Left cardiac atrium (tissue), 4 donors: ENCODE results near the gene TEX19. TPM values are rescaled to one million over a fixed set of nuclear protein-coding genes. Genes with fewer than 3 reads are reported as not detected.

Source experiments
- ATAC-seq, 2 donors: fragments of 200-7000 bp; cut with Tn5 transposase; one replicate each; pipeline ENCODE4 v1.9.1; 2020; ENCODE audit warnings: mild to moderate bottlenecking in 2 of 2, moderate library complexity in 2 of 2
- DNase-seq: peaks from one replicate; pipeline ENCODE4 v3.0.0-alpha.2; 2020
- intact Hi-C, 2 donors: fragments of 100-400 bp; cut with DNase I; formaldehyde crosslinking; loops; one replicate each; pipeline versions ENCODE4 v1.14.1 to v1.15.1; 2022 to 2023
- total RNA-seq, 2 donors: library from RNA; stranded (reverse); fragmentation: NEBNext Ultra II Directional; extraction: Animal tissue kit (Norgen Biotek cat#: 25700); gene quantifications; one replicate each; pipeline ENCODE4 v1.2.1, GENCODE V29; 2021
- donor health status: DM: no; HTN: yes; CAD: no.
- donor health status: DM: no; HTN: yes; CAD: no; lungs with severe emphysema.
- donor health status: DM: yes; HTN: yes; CAD: no.
- donor health status: Dilated cardiomyopathy.

Gene TEX19
- total RNA-seq, 2 donors from 2014 or later = not detected

DNA sequence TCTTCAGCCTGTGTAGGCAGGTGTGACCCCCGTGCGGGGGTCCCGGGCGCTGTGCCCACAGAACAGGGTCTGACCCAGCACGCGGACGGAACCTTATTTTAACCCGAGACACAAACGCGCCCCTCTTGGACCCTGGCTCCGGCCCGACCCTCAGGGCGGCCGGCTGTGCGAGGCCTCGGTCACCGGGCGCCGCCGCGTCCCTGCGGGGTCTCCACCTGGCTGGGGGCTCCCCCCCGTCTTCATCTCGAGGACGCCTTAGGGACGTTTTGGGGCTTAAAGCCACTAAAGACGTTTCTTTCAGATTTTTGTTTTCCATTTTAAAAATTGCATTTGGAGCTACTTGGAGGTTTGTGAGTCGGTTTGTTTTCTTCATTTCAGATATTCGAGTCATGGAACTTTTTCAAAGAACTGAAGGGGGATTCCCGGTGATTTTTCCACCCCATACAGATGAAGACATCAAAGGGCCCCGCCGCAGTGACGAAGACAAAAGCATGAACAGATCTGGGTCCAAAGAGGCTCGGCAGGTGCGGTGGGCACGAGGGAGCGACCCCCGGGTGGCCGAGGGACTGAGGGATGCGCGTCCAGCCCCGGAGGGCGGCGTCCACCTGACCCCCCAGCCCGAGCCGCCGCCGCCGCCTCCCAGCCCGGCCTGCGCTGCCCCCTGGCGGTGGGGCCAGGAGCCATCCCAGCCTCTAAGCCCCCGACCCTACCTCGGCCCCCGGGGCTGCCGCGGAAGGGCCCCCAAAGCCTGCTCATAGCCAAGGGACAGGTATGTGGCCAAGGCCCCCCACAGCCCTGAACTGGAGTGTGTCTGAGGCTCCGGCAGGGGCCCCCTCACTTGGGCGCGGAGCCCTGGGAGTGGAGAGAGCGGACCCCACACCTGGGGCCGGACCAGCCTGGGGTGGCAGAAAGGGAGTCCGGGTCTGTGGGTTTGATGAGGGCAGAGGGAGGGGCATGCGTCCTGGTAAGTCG lies 37.8 kb upstream of the TEX19 start:
- ATAC-seq (peak in 1 of 2 donors; percentile 54), DNase-seq (no peak)
- intact Hi-C loops = loop anchor here (2.0 to 5.0 kb wide), 4 partner anchors 84 to 114 kb away; no protein-coding TSS in a partner anchor

DNA sequence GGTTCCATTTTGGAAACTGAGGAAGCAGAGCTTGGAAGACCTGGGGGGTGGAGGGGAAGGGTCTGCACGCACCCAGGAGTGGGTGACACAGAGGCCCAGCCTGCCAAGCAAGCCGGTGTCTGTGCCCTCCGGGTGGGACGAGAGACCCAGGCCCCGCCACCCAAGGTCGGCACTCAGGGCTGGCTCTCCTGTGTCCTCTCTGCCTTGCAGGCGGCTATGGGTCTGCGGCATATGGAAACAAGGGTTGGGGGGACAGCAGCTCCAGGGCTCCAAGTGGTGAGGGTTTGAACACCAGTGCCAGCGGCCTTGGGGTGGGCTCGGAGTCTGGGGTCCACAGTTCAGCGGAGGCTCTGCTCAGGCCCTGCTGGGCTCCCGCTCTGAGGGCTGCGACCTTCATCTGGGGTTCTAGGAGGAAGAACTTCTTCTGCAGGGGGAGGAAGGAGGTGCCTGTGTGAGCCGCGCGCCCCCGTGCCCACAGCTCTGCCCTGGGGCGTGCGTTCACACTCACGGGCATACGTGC lies 37.0 kb upstream of the TEX19 start:
- ATAC-seq = no peak
- intact Hi-C loops = loop anchor here (2.0 to 5.0 kb wide), 4 partner anchors 85 to 115 kb away; no protein-coding TSS in a partner anchor
- no peak for DNase-seq

DNA sequence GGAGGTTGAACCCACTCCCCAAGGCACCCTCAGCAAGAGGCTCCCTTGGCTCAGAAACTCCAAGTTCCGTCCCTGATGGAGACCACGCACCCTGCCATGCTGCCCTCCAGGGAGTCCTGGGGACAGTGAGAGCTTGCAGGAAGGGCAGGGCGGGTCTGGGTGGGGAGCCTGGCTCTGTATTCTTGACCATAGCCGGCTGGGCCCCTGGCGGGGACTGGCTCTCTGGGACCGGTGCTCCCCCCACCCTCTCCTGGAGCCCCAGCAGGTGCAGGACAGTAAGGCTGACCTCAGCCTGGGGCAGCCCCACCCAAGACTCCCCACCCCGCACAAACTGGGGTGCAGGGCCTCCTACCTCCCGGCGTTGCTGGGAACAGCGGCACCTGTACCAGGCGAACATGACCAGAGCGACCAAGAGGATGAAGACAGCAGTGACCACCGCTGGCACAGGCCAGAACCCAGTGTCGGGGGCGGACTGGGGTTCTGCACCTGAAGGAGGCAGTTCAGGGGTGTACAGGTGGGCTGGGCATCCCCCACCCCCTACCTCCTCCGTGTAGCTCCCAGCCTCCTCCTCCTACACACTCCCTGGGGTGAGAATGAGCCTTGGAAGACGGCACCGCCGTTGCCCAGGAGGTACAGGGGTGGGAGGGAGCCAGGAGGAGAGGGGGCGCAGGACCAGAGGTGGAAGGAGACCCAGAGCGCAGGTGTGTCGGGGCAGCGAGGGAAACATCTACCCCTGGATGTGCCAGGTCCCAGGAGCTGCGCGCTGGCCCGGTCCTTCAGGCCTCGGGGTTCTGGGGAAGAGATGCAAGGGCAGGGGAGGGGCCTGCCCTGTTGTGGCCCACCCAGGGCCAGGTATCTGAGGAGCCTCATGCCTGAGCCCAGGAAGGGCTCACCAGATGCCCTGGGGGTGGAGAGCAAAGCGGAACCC lies 36.3 kb upstream of the TEX19 start:
- ATAC-seq (no peak), DNase-seq (peak; percentile 15)
- intact Hi-C loops = loop anchor here (5.0 kb wide), 2 partner anchors 85 to 115 kb away; no protein-coding TSS in a partner anchor

DNA sequence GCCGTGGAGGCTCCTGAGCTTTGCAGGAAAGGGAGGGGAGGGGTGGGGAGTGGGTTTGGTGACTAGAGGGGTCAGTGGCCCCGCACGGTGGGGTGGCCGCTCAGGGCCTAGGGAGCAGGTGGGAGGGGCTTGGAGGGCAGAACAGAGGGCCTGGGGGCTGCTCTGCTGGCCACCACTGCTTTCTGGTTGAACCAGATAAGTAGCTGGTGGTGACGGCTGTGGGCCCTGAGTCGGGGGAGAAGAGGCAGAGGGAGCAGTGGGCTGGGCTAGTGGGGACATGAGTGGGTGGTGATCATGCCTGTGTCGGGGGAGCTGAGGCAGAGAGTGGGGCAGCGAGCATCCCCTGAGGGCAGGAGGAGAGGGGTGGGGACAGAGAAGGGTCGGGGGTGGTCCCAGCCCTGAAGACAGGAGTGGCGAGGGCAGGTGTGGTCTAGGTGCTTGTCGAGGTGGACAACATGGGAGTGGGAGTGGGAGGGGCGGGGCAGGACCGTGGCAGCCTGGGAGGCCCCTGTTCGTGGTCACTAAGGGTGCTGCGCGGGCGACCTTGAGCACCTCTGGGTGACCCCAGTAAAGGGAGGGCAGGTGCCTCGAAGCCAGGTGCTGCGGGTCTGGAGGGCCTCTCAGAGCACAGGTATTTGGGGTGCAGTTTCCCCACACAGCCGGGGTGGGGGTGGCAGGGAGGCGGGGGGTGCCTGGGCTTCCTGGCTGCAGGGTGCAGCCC lies 35.4 kb upstream of the TEX19 start:
- intact Hi-C loops = loop anchor here (5.0 kb wide), 2 partner anchors 86 to 116 kb away; no protein-coding TSS in a partner anchor
- no peak for ATAC-seq
- peak; percentile 23 for DNase-seq

- intact Hi-C loops = loop anchor here (5.0 kb wide), 2 partner anchors 87 to 117 kb away; no protein-coding TSS in a partner anchor
- no peak for ATAC-seq
These were observed 34.3 kb upstream of the TEX19 start for GRCh38 chr17:82324566-82325285.

GRCh38 chr17:82325286-82326180 lies 33.5 kb upstream of the TEX19 start:
- ATAC-seq (no peak), DNase-seq (peak; percentile 20)
- intact Hi-C loops = no loop called here

More at GRCh38 chr17:82324566-82325285, 34.3 kb upstream of the TEX19 start:
- DNase-seq = peak; percentile 14

GRCh38 chr17:82327289-82327688 lies 31.8 kb upstream of the TEX19 start:
- intact Hi-C loops = no loop called here
- ATAC-seq (no peak), DNase-seq (no peak)

GRCh38 chr17:82327757-82328140 lies 31.3 kb upstream of the TEX19 start:
- ATAC-seq (no peak), DNase-seq (no peak)
- intact Hi-C loops = no loop called here

- peak; percentile 23 for DNase-seq
- ATAC-seq = no peak
- intact Hi-C loops = no loop called here
These were observed 30.7 kb upstream of the TEX19 start for GRCh38 chr17:82328141-82328993.

DNA sequence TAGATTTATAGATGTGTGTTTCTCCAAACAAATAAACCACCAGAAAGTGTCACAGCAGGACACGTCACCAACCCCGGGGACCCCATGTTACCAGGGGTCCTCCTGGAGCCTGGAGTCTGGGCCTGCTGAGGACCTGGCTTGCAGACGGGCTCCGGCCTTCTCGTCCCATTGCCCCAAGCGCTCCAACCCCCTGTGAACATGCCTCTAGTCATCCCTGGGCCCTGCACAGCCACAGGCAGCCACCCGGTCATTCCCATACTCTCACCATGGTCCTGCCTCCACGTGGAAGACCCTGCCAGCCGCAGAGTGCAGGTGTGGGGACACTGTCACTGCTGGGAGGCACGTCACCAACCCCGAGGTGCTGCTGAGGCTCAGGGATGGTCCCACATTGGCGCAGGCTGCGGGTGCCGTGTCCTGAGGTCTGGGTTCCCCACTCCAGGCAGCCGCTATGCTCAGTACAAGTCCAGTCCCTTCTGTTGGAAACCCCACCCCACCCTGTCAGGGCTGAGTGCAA lies 30.0 kb upstream of the TEX19 start:
- intact Hi-C loops = no loop called here
- DNase-seq (peak; percentile 18), ATAC-seq (no peak)

- intact Hi-C loops = no loop called here
- DNase-seq (peak; percentile 21), ATAC-seq (no peak)
These were observed 29.2 kb upstream of the TEX19 start for GRCh38 chr17:82329683-82330321.

DNA sequence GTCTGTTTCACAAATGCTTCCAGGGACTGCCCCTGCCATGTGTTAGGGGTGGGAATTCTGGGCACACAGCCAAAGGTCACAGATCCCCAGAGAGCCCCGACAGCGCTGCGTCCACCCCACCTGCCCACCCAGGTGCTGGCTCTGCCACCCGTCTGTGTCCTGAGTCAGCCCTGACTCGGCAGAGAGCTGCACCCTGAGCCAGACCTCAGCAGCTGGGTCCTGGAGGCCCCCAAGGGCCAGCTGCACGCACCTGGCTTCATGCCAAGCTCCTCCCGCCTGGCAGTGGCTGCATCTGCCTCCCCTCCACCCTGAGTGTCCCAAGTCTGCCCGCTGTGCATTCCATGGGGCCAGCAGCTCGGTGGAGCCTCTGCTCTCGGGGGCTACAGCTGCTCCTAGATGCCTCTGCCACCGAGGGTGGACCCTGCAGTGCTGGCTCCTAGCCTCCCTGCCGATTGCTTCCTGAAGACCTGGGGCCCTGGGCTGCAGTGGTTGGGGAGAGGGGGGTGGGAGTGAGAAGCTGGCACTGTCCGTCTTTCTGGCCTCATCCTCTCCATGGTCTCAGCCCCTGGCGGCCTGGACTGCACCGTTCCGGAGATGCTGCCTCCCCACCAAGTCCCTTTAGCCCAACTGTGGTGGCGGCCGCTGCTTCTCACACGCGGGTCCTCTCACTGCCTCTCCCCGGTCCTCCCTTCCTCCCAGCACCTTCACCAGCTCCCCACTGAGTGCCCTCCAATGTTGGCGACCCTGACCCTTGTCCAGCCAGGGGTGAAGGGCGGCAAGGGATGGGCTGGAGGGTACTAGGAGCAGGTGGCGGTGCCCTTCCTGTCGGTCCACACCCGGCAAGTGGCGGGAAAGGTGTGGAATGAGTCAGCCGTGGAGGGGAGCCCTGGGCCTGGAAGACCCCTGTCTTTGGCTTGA lies 28.5 kb upstream of the TEX19 start:
- peak in 1 of 2 donors; percentile 9 for ATAC-seq
- peak; percentile 39 for DNase-seq
- intact Hi-C loops = no loop called here

GRCh38 chr17:82331345-82331939 lies 27.6 kb upstream of the TEX19 start:
- DNase-seq = no peak
- ATAC-seq = no peak
- intact Hi-C loops = no loop called here
